ENCODE measurements around the gene ZNF74.

Gene ZNF74

DNA sequence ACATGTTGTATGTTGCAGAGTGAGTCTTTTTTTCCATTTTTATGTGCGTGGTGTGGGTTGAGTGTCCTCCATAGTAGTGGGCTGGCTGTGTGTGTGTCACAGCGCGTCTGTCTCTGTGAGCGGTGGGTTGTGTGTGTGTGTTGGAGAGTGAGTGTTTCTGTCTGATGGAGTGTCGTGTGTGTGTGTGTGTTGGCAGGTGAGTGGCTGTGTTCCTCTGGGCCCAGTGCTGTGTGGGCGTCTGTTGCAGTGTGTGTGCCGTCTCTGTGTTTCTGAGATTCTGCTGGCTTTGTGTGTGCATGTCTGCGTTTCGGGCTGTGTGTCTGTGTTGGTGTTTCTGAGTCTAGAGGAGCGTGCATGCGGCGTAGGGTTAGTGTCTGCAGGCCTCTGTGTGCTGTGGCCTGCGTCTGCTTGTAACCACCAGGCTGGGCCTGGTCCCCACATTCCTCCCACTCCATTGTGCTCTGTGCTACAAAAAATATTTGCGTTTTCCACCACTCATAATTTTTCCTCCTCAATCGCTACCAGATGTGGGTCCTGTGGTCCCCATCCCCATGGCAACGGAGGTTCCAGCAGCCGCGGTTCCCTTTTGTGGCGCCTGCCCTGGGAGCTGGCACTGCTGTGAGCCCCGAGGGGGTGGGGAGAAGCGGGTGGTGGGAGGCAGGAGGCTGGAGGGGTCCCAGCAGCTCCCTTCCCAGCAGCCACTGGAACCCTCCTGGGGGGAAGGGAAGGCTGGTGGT is 28.5 kb downstream of the ZNF74 start:
- DNase-seq, result no peak

DNA sequence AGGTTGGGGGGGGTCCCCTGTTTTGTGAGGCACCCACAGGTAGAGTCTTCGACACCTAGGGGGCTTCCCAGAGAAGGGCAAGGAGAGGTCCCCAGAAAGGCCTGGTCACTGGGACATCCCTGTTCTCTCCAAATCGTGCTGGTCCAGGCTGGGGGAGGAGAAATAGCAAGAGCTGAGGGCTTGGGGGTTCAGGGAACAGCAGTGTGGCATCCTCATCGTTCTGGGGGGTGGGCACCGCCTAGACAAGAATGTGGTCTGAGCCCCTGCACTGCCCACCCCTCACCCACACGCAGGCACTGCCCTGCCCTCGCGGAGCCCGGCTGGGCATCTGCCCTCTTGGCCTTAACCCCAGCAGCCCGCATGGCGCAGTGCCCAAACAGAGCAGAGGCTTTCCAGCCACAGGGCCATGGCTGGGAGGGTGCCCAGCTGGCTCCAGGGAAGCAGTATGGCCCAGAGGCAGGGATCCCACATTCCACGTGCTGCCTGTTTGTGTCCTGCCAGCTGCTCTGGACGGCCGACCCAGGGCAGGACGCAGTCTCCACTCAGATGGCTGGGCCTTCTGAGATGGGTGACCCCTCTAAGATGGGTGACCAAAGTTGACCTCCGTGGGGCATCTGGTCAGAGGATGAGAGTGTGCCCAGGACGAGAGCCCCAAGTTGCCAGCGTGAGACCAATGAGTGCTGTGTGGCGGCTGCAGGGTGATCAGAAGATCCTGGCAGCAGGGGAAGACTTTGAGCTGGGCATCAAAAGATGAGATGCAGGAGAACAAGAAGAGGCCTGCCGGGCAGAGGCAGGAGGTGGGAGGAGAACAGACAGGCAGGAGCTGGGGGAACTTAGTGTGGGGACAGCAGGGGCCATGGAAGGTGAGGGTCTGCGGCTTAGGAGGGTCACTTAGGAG is 29.3 kb downstream of the ZNF74 start:
- no peak for DNase-seq

DNA sequence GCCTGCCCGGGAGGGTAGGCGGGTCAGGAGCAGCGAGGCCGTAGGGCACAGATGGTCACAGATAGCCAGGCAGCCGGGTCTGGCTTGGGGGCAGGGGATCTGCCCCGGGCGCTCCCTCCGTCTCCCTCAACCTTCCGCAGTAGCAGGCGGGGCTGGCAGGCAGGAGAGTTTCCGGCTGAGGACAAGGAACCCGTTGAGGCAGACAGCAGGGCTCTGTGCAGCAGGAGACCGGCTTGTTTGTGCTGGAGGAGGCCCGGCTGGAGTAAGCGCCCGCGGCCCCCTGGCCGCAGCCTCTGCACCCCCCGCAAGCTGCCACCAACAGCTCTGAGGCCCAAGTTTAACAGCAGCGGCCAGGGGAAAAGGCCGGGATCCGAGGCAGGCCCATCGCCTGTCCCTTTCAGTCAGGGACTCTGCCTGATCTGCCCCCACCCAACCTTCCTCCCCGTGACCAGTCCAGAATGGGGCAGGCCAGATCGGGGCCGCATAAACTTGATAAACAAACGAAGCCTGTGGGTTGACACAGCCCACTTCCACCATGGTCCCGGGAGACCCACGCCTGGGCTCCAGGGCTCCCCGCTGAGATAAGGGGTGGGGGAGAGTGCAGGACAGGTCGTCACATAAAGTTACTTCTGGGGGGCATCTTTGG is 30.1 kb downstream of the ZNF74 start:
- no peak for DNase-seq

DNA sequence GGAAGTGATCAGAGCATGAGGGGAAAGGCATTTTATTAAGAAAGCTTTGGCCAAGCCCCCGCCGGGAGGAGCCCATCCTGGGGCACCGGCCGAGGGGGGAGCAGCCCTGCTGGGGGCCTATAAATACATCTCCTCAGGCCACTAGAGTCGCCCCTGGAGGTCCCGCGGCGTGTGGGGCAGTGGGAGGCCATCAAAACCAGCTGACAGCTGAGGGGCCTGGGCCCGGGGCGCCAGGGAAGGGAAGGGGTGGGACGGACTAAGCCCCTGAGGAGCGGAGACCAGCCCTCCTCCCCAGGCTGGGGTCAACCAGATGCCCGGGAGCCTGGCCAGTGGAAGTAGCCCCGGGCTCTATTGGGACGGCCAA is 30.6 kb downstream of the ZNF74 start:
- DNase-seq, result no peak

DNA sequence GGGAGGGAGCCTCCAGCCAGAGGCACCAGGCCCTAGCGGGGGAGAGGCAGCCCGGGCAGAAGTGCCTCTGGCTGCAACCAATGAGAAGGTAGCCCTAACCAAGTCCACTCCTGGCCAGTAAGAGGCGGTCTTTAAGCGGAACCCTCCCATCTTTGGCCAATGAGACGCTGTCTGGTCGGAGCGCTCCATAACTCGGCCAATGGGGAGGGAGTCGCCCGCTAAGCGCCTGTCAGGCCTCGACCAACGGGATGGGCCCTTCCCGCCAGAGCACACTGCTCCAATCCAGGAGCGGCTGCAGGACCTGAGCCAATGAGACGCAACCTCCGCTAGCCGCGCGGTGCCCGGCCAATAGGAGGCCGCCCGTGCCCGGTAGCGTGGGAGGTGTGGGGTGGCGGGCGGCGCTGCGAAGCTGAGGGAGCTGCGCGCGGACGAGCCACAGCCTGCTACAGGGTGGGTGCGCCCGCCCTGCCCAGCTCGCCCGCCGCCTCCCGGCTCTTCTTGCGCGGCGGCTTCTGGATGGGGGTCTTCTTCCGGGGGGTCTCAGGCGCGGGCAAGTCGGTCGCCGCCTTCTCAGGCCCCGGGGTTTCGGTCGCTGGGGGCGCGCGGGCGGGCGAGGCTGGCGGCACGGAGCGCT is 31.1 kb downstream of the ZNF74 start:
- no peak for DNase-seq

DNA sequence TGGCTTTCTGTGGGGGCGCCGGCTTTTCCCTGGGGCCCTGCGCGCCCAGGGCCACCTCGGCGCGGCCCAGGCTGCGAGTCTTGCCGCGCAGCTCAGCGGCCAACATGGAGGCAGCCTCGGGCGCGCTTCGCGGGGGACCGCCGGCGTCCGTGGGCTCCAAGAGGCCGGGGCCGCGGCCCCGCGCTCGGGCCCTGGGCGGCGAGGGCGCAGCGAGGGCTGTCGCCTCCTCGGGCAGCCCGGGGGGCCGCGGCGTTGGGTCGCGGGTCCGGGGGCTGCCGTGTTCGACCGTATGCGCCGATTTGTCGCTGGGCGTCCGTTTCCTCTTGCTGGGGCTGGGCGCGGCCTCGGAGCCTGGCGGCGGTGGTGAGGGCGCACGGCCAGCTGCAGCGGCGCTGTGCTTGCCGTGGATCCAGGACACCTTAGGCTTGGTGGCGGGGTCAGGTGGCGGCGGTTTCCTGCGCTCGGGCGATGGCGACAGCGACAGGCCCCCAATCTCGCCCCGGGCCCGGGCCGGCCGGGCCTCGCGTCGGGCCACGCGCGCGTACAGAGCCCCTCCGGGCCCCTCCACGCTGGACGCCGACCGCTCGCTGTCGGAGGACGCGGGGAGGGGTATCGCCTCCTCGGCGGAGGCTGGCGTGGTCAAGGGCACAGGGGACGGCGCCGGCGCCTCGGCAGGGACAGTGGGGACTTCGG is 31.8 kb downstream of the ZNF74 start:
- no peak for DNase-seq

DNA sequence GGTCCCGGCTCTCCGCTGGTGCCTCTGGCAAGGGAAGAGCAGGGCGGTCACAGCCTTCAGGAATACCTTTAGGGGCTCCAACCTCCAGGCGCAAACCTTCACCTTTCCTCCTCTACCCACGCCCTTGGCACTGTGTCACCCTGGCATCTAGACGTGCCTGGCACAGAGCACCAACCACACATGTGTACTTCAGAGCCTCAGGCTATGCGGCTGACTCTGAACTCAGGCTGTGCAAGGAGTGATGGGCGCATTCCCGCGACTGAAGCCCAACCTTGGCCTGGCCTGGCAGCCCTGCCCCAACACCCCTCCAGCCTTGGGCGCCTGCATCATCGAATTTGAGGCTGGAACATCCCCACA is 32.3 kb downstream of the ZNF74 start:
- DNase-seq, result no peak

DNA sequence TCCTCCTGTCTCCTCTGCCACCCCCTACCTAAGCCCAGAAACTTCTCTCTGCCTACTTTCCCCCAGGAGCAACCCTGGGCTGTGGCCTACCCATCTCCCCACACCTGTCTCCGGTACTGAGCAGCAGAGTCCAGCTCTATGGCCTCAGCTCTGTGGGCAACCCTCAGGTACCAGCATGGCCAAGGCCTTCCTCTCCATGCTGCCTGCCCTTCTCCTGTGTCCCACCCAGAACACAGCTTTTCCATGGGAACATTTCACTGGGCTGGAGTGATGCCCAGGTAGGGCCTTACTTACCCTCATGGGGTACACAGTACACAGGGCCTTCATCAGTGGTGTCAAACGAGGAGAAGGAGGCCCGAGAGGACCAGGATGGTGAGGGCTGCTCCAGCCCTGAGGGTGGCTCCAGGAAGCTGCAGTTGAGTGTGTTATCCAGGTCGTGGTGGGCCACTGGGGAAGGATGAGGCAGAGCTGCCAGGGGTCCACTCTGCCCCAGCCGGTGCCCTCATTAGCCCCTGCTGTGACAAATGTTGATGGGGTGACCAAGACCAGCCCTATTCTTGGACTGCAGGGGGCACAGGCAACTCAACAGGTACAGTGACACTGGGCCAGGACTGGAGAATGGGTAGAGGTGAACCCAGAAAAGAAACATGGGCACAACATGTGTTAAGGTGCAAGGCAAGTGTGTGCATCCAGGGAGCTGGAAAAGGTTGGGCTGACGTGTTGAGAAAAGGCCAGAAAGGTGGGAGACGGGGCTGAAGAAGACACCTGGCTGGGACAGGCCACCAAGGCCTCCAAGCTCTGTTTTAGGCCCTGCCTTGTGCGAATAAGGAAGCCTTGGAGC is 33.4 kb downstream of the ZNF74 start:
- no peak for DNase-seq

DNA sequence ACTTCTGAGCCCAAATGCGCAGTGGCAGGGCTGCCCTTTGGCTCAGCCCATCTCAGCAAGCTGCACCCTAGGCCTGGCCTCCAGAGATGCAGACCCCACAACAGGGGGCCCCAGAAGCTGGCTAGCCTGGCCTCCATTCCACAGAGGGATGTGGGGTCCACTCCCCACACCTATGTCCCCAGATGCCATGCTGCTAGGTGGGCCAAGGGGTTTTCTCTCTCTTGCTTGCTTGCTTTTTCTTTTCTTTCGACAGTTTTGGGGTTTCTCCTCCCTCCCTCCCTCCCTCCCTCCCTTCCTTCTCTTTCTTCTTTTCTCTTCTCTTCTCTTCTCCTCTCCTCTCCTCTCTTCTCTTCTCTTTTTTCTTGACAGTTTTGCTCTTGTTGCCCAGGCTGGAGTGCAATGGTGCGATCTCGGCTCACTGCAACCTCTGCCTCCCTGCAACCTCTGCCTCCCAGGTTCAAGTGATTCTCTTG is 34.0 kb downstream of the ZNF74 start:
- DNase-seq, result no peak

DNA sequence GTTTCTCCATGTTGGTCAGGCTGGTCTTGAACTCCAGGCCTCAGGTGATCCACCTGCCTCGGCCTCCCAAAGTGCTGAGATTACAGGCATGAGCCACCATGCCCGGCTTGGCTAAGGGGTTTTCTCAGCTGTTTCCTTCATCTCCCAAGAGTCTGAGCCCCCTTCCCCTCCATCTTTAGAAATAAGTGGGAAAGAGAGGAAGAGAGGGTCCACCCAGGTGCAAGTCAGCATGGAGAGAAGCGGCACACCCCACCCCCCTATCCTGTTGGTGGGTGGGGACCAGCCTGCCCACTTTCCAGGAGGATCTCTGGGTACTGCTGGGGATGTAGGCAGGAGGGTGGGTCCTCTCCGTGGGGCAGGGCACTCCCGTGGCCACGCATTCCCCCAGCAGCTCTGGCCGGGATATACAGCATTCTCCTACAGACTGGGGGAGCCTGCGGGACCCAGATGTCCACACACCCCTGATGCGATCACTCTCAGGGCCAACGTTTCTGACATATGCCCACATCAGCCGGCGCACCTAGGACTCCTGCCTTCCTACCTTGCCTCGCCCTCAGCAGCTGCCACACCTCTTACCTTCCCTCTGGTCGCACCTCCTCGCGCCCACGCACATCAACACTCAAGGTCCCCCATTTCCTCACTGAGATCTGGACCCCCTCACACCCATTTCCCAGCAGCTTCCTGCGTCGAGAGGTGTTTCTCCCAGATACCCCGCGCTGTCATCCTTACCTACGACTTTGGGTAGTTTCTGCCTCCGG is 34.7 kb downstream of the ZNF74 start:
- DNase-seq, result no peak

DNA sequence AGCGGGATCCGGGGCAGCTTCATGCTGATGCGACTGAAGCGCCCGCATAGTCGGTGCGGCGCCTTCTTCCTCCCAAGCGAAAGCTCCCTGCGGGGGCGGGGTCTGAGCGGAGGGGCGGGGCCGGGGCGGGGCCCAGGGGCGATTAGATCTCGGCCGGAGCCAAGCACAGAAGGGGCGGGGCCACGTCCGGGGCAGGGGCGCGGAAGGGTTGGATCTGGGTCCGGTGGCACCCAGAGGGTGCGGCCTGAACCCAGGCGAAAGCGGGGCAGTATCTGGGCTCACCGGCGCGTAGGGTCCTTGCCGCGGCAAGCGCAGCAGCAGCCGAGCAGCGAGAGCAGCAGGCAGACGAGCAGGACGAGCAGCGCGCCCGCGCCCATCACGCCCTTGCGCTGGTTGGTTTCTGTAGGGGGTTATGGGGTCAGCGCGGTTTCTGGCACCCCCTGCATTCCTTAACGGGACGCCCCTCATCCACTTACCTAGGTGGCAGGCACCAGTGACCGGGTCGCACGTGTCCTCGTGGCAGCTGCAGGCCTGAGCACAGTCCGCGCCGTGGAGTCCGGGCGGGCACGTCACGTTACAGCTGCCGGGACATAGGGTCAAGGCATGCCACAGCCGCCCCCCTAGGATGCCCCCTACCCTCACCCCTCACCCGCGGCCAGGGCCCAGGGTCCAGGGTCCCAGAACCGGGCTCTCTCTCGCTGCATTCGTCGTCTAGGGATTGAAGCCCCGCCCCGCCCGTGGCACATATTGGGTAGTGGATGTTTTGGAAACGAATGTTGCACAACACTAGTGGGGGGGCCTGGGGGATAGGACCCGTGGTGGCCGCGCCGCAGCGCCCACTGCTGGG is 35.5 kb downstream of the ZNF74 start:
- no peak for DNase-seq

DNA sequence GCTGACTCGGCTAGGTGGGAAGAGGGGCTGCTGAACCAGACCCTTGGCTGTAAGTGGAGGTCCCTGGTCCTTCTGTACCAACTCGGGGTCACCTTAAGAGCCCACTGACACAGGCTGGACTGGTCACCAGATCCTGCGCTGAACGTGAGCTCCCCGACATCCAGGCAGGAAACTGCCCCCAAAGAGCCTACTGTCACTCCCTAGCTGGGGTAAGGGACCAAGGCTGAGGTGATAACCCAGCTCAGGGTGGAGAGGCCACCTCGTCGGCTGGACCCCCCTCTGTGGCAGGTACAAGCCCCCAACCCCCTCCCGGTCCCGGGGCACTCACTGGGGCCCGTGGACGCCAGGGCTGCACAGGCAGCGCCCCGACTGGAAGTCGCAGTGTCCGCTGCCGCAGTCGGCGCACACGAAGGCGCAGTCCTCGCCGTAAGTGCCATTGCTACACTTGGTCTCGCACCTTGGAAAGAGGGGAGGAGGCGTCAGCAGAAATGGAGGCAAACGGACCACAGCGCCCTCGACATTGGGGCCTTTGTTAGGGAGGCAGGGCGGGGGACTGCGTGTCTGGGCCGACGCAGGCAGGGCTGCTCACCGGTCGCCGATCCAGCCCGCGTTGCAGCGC is 36.3 kb downstream of the ZNF74 start:
- DNase-seq, result no peak

DNA sequence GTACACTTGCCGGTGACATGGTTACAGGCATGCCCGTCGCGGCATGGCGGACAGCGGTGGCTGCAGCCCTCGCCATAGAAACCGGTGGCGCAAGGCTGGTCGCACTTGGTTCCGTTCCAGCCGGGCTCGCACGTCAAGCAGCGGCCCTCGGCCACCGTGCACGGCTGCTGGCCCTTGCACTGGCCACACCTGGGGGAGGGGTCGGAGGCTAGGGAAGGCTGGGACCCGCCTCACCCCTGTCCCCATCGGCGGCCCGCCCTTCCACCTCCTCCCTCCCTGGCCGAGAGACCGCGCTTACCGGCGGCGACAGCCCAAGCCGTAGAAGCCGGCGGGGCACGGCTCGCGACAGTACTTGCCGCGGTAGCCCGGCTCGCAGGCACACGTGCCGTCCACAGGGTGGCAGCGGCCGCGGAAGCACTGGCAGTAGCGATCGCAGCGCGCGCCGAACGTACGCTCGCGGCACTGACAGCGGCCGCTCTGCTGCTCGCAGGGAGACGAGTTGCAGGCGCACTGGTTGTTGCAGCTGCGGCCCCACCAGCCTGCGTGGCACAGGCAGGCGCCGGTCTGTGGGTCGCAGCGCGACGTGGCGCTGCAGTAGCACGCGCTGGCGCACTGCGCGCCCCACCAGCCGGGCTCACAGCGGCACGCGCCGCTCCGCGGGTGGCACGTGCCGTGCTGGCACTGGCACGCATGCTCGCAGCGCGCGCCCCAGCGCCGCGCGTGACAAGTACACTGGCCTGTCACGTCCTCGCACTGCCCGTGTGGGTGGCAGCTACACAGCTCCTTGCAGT is 37.0 kb downstream of the ZNF74 start:
- DNase-seq, result no peak

DNA sequence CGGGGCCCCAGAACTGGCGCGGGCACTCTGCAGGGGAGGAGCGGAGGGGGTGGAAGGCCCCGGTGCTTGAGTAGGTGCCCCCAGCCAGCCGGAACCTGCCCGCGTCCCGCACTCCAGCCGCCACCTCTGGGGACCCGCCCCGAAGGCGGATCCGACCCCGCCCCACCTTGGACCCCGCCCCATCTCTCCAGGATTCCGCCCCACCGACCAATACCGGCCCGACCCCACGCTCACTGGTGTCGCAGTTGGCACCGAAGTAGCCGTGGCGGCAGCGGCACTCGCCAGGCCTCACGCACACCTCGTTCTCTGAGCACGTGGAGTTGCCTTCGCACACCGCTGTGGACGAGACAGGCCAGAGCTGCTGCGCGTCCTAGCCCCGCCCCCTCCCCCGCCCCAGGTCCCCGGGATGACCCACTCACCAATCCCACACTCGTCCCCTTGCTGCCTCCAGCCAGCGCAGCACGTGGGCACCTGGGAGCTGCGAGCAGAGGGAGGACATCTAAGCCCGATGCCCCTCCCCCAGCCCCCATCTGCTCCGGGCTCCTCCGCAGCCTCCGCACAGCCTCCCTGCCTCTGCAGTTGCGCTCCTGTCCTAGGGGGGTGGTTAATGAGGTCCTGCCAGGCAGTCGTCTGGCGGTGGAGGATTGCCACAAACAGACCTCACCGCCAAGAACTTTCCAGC is 37.7 kb downstream of the ZNF74 start:
- DNase-seq, result no peak

DNA sequence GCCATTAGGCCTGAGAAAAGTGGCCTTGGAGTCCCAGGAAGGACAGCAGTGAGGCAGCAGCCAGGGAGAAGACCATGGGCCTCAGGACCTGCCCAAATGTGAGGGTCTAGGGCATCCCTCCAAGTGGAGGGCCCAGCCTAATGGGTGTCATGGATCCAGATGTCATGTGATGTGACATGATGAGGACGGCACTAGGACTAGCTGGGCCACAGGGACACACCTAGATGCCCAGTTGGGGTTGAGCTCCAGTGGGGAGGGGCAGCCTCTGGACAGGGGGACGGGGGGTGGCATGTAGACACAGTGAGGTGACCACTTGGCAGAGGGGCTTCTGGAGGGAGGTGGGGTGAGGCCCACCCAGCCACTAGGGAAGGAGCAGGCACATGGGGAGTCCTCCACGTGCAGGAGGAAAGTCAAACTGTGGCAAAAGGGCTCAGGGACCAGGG is 38.3 kb downstream of the ZNF74 start:
- DNase-seq, result no peak

DNA sequence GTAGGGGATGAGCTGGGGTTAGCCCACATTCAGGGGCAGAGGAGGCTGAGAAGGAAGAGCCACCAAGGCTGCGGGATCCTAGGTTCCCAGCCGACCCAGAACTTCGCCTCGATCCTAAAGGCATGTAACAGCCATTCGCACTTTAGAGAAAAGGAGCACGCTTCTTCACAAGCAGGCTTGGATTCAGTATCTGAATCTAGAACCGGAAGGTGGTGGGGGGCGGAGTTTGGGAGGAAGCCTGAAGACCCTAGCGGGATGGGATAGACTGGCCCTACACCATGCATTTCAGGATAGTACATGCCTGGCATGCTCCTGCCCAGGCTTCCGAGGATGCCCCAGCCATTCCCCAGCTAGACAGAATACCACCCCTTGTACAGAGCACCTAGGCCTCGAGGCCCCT is 39.2 kb downstream of the ZNF74 start:
- no peak for DNase-seq

DNA sequence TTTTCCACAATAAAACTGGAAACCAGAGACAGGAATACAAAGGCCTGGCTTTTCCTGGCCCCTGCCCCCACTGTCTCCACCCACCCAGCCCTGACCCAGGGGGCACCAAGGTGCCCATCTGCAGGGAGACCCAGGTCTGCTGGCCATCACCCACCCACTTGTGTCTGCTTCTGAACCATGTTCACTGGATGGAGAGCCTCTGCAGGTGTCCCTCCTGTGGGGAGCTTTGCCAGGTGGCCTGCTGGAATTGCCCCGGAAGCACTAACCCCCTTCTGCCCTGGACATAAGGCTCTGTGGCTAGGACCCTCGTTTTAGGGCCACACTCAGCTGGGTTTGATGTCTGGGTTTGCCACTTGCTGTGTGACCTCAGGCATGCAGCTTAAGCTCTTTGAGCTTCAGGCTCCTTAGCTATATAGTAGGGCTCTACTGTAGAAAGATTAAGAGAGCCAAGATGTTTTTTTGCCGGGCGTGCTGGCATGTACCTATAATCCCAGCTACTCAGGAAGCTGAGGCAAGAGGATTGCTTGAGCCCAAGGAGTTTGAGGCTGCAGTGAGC is 39.8 kb downstream of the ZNF74 start:
- no peak for DNase-seq

Measured in T1000 (cell line).